Central memory CD4-positive, alpha-beta T cell (primary cell): ENCODE measurements around the gene MCCD1.
A peak's percentile ranks its signal among the peaks of the same experiment; 100 is the strongest.

Experiments used
- DNase-seq: peaks from one replicate; pipeline ENCODE4 v3.0.0; 2022

Gene MCCD1

GRCh38 chr6:31544676-31545075 lies 15.9 kb downstream of the MCCD1 start:
- DNase-seq = no peak

- DNase-seq = no peak
Observed at GRCh38 chr6:31545291-31545690, 16.5 kb downstream of the MCCD1 start.

- peak; percentile 78 for DNase-seq
Observed at GRCh38 chr6:31546339-31546957, 17.7 kb downstream of the MCCD1 start, which contains the start of gene ATP6V1G2. TSS of gene ATP6V1G2 (minus strand) at chr6:31546608. CDS start at chr6:31546559, 49 bp downstream.

GRCh38 chr6:31546958-31547726 lies 18.4 kb downstream of the MCCD1 start, which contains the start of gene NFKBIL1:
TSS of gene NFKBIL1 (plus strand) at chr6:31547608. CDS start at chr6:31547695, 87 bp downstream.
- DNase-seq = peak; percentile 84

DNA sequence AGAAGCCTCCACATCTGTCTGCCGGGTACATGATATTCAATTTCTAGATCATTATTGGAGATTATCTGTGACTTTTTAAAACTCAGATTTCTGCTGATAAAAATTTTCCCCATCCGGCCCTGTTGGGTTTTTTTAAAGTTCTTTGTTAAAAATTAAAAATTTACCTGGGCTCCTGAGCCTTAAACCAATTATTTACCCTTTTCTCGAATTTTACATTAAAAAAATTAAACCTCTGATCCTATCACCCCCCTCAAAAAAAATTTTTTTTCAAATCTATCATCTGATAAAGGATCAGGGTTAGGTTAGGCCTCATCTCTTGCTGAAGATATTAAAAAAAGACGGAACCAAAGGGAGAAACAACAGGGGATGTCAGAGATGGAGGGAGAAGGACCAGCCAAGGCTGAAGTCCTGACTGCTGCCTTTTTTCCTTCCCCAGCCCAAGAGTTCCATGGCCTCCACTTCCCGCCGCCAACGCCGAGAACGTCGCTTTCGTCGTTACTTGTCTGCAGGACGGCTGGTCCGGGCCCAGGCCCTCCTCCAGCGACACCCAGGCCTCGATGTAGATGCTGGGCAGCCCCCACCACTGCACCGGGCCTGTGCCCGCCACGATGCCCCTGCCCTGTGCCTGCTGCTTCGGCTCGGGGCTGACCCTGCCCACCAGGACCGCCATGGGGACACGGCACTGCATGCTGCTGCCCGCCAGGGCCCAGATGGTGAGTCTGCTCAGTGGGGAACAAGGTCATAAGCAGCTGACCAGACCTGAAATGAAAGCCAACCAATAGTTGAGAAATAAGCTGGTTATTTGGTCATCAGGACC lies 19.2 kb downstream of the MCCD1 start:
- no peak for DNase-seq

DNA sequence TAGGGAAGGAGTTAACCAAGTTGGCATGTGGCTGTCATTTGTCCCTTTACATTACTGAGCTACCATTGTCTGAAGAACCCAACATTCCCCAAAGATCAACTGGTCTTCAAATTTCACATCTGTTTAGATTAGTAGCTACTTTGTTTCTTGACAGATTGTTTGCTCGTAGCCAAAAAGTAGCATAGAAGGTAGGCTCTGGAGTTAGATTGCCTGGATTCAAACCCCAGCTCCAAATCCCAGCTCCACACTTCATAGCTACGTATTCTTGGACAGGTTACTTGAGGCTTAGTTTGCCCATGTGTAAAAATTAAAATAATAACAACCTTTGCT lies 19.7 kb downstream of the MCCD1 start:
- DNase-seq = no peak

- peak; percentile 64 for DNase-seq
Observed at GRCh38 chr6:31551371-31551770, 22.6 kb downstream of the MCCD1 start.

DNA sequence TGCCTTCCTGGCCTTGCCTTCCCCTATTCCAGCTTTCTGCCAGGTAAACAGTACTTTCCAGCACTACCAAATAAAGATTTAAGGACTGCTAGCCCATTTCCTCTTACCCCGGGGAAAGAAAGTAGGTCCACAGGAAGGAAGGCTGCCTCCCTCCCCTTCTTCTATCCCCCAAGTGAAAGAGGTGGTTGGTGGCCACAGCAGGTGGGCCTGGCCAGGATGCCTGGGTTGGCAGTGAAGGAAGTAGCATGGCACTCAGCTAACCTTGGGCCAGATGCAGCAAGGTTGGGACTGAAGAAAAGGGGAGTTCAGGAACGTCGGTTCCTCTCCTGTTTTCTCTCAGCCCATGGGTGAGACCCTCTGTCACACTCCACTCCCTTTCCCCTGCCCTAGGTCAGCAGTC lies 27.5 kb downstream of the MCCD1 start:
- no peak for DNase-seq

DNA sequence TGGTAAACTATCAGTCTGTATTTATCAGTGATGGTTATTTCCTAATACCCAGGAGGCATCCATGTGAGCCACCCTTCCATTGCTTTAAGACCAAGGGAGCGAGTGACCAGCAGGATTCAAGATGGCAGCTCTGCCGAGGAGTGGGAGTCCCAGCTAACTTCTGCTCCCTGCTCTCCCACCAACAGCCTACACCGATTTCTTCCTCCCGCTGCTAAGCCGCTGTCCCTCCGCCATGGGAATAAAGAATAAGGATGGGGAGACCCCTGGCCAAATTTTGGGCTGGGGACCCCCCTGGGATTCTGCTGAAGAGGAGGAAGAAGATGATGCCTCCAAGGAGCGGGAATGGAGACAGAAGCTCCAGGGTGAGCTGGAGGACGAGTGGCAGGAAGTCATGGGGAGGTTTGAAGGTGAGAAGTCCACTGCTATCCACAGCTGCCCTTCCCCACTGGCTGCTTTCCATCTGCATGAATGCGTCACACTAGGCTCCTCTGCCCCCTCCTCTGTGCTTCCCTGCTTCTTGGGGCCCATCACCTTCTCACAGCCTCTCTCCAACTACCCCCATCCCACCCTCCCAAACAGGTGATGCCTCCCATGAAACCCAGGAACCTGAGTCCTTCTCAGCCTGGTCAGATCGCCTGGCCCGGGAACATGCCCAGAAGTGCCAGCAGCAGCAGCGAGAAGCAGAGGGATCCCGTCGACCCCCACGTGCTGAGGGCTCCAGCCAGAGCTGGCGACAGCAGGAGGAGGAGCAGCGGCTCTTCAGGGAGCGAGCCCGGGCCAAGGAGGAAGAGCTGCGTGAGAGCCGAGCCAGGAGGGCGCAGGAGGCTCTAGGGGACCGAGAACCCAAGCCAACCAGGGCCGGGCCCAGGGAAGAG lies 28.9 kb downstream of the MCCD1 start:
- DNase-seq = no peak

GRCh38 chr6:31558318-31558625 lies 29.5 kb downstream of the MCCD1 start:
- DNase-seq = no peak

DNA sequence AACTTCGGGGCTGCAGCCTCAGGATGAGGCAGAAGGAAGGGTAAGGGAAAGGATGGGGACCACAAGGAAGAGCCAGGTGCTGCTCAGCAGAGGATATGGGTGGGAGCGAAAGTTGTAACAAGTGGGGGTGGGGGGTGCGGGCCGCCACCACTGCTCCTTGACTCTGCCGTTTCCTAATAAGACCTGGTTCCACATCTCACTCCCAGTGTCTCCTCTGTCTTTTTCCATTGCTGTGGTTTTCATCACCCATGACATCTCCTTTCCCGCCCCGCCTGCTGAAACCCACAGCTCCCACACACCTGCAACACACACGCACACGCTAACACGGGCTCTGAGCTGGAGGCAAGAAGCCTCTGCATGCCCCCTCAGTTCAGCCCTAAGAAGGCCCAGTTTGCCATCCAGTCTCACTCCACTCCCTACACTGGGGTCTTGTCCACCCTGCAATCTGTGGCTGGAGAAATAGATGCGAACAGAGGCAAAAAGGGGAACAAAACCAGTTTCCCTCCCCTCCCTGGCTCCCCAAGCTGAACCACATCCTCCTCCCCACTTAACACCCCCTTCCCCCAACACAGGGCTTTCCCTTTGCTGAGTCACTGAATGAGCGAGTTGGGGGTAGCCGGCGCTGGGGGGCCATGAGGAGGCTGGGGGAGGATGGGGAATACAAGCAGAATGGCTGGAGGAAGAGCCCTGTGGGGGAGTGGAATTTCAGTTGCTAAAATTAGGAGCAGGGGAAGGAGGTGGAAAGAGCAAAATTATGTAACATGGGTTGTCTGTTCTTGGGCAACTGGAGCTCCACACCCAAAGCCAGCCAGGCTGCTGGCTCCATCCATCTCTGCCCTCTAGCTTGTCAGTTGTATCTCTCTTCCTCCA lies 30.1 kb downstream of the MCCD1 start:
- peak; percentile 67 for DNase-seq

DNA sequence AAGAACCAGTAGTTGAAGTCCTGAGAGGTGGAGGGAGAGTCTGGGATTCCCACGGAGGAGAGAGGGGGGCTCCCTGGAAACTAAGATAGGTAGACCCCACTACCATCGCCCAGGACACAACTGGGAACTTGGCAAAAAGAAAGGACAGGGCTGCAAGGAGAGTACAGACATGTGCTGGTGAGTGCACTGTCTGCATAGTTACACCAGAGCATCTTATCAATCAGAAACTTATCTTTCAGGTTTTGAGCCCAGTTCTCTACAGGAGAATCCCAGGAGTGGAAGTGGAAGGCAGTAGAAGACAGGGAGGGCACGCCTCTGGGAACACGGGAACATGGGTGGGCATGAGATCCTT lies 30.8 kb downstream of the MCCD1 start:
- no peak for DNase-seq

DNA sequence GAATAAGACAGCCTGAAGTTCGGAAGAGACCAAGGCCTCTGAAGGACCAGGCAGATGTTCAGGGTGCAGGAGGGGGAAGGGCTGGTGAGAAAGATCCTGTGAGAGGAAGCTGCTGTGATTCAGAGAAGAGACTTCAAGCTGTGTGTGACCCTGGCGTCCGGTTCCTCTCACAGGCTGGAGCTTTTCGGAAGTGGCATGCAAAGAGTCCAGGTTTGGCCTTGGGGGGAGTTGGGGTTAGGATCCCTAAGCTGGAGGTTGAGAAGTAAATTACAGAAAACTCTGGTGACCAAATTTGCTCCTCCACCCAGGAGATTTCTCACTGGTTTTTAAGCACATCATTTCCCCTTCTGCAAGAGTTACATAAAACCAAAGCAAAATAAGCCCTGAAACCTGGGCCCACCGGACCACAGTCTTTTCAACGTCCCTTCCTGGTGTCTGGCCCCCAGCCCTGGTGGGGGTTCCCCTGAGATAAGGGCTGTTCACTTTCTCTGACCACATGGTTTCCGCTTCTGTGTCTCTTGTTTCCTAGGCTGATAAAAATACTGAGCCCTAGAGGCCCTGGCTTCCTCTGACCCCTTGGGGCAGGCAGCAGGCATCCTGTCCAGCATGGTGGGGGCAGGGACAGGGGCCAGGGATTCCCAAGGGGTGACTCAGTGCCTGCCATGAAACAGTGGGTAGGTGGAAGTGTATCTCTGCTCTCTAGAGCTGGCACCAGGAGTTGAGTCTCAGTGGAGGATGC lies 31.4 kb downstream of the MCCD1 start:
- DNase-seq = no peak

DNA sequence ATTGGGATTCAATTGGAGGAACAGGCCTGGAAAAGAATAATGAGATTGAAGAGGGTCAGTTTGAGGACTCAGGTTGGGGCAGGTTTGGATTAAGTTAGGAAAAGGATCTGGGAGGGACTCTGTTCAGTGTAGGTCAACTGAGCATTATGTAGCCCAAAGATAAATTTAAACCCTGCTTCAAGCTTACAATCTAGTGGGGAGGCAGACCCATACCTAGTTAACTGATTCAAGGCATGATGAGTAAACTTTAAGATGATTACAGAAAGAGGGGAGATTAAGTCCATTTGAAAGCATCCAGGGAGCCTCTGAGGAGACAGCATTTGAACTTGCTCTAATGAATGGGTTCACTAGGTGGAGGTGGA lies 31.9 kb downstream of the MCCD1 start:
- DNase-seq = no peak

DNA sequence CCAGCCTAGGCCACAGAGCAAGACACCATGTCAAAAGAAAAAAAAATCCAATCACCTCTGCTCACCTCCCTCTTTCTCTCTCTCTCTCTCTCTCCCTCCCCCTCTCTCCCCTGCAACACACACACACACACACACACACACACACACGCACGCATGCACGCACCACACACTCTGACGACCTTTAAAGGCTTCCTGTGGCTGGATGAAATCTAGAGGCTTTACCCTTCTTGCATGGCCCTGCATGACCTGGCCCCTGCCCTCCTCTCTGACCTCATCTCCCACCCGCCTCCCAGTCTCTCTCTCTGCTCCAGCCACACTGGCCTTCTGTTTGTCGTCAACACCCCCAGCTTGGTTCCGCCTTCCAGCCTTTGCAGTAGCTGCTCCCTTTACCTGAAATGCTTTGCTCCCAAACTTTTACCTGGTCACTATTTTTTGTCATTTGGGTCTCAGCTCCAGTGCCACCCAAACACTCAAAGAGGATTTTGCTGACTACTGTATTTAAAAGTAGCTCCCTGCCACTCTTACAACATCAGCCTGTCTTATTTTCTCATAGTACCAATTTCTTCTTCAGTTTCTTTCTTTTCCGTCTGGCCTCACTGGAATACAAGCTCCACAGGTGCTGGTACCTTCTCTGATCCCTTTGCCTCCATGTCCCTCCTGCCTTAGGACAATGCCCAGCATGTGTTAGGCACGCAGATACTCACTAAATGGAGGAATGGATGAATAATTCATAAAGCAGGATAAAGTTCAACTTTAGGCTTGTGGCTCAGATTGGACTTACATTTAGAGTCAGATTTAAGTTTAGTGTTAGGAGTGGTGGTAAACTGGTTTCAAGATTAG lies 39.0 kb downstream of the MCCD1 start:
- DNase-seq = no peak

DNA sequence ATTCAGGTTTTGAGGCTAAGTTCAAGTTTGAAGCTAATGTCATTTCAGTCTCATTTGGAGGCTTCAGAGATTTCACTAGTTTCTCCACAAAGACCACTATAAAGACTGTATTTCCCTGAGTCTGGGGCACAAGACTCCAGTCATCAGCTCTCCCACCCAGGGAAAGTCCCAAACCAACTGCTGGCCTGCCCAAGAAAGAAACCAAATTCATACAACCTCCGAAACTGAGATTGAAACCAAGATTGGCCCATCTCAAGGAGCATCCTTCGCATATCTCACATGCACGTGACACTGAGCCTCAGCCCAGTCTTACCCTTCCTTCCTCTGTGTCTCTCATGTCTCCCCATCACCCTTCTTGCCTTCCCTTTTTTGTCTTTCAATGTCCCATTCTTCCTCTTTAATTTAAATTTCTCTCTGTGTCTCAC lies 39.8 kb downstream of the MCCD1 start:
- DNase-seq = peak; percentile 88

DNA sequence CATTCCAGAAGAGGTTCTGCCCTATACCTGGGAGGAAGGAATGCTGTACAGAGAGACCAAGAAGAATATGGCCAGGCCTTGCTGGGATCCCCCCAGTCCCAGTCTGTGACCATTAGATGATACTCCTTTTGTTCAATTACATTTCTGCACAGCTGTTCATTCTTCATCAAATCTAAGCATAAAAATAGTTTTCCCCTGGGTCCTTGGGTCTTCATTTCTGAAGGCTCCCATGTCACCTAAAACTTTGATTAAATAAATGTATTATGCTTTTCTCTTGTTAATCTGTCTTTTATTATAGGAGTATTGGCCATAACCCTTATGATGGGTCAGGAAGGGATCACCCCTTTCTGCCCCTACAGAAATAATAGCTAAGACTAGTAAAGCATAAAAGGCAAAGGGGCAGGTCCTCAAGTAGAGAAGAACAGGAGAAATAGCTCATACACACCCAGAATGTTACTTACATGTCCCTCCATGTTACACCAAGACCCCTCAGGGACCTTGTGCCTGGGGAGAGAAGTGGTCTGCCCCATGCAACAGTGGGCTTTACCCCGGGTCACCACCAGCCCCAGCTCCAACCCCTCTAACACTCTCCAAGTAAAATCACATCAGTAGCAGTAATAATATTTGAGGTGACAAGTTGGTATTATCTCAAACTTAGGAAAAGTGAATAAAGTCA lies 41.2 kb downstream of the MCCD1 start:
- no peak for DNase-seq

DNA sequence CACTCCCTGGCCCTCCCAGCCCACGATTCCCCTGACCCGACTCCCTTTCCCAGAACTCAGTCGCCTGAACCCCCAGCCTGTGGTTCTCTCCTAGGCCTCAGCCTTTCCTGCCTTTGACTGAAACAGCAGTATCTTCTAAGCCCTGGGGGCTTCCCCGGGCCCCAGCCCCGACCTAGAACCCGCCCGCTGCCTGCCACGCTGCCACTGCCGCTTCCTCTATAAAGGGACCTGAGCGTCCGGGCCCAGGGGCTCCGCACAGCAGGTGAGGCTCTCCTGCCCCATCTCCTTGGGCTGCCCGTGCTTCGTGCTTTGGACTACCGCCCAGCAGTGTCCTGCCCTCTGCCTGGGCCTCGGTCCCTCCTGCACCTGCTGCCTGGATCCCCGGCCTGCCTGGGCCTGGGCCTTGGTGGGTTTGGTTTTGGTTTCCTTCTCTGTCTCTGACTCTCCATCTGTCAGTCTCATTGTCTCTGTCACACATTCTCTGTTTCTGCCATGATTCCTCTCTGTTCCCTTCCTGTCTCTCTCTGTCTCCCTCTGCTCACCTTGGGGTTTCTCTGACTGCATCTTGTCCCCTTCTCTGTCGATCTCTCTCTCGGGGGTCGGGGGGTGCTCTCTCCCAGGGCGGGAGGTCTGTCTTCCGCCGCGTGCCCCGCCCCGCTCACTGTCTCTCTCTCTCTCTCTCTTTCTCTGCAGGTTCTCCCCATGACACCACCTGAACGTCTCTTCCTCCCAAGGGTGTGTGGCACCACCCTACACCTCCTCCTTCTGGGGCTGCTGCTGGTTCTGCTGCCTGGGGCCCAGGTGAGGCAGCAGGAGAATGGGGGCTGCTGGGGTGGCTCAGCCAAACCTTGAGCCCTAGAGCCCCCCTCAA lies 43.5 kb downstream of the MCCD1 start, which contains the start of gene LTA:
Gene LTA, plus strand, starts transcription at position 249 of the 871 bp plus-strand sequence. Its CDS starts 454 bp downstream, at position 703.
- DNase-seq = peak; percentile 80
